ENCODE results near the gene AARS1.
"Not testable (repeated sequence)": the region's sequence is repeated elsewhere in the genome, so short reads cannot be mapped to it uniquely, and the experiment has no call there.

Gene AARS1

DNA sequence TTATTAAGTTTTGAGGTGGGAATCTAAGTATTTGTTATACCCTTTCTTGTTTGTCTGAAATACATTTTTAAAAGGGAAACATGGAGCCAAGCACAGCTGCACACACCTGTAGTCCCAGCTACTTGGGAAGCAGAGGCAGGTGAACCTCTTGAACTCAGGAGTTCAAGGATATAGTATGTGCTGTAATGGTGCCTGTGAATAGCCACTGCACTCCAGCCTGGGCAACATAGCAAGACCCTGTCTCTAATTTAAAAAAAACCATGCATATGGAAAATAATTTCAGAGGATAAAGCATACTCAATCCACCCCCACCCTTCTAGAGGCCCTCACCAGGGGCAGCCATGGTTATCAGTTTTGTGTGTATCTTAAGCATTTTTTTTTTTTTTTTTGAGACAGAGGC is 6.3 kb upstream of the AARS1 start:
- no peak overlapping the region for H3K4me3 ChIP-seq (ENCODE audit: low read length)
- TF ChIP-seq ZNF274 (IDR thresholded peaks at IDR 0.05; ENCODE audit: low read depth, low read length), result no peak

DNA sequence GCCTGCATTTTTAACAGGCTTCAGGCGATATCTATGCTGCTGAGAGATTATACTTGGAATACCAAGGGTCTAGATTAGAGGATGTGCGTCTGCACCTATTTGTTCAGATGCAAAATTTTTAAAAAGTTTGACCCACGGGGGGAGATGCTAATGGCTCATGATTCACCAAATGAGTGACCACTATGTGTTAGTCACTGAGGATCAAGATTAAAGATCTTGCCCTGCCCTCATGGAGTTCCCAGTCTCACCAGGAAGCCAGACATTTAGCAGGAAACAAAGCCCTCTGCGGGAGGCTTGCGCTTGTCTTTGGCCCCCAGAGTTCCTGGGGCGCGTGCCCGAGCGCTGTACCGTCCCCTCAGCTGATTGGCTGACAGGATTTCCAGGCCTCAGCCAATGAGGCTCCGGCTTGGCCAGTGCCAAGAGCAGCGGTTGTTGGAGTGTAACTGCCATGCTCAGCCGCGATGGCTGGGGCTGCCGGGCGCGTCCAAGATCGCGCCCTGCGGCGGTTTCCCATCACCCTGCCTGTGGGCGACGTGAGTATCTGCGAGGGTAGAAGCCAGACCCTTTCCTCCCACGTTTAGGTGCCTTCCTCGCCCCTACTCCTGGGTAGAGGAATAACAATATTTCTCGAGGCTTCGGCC is 5.2 kb upstream of the AARS1 start:
- TF ChIP-seq ZNF274 (IDR thresholded peaks at IDR 0.05; ENCODE audit: low read depth, low read length), result no peak
- no peak overlapping the region for H3K4me3 ChIP-seq (ENCODE audit: low read length)

DNA sequence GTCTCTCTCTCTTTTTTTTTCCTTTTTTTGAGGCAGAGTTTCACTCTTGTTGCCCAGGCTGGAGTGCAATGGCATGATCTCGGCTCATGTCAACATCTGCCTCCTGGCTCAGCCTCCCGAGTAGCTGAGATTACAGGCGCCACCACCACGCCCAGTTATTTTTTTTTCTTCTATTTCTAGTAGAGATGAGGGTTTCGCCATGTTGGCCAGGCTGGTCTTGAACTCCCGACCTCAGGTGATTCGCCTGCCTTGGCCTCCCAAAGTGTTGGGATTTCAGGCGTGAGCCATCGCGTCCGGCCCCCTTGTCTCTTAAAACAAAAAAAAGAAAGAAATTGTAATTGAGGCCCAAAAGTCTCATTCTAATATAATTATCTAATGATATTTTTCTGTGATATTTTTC is 2.8 kb upstream of the AARS1 start:
- not testable (repeated sequence) for H3K4me3 ChIP-seq (ENCODE audit: low read length)

GRCh38 chr16:70290949-70291519 is 1.7 kb upstream of the AARS1 start:
- no peak overlapping the region for H3K4me3 ChIP-seq (ENCODE audit: low read length)
- TF ChIP-seq ZNF274 (IDR thresholded peaks at IDR 0.05; ENCODE audit: low read depth, low read length), result no peak

- H3K4me3 ChIP-seq (ENCODE audit: low read length), result peak overlapping the region; percentile 71; the same call in 1 of the 2 replicates
Observed at GRCh38 chr16:70287304-70287971, 1.9 kb downstream of the AARS1 start.

DNA sequence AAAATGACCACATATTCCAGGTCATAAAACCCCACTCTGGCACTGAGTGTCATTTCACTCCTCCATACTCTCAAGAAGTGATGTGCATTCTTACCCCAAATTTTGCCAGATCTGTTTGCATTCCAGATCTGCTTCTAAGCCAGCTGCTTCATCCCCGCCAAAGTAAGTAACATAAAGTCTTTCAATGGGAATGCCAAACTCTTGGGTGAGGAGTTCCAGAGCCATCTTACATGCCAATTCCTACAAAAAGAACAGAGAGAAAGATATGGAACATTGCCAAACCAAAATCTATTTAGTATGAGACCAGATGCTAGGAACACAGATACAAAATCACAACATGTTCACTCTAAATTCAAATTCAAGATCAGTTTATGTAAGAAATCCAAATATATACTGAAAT is 12.9 kb downstream of the AARS1 start:
- TF ChIP-seq ZNF274 (IDR thresholded peaks at IDR 0.05; ENCODE audit: low read depth, low read length), result no peak
- no peak overlapping the region for H3K4me3 ChIP-seq (ENCODE audit: low read length)

DNA sequence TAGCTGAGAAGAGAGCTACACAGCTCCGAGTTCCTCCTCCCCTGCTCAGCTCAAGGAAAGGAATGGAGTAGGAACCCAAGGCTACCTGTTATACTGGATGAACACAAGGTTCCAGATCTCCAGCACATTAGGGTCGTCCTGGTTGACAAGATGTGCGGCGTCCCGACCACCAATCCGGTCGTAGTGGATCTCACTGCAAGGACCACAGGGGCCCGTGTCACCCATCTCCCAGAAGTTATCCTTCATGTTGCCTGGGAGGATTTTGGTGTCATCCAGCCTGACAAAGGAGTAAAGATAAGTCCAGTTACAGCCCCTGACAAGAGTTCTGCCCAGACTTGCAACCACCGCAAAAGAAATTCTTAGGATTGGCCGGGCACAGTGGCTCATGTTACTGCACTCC is 17.6 kb downstream of the AARS1 start:
- no peak overlapping the region for H3K4me3 ChIP-seq (ENCODE audit: low read length)
- TF ChIP-seq ZNF274 (IDR thresholded peaks at IDR 0.05; ENCODE audit: low read depth, low read length), result no peak

GRCh38 chr16:70270176-70270575 is 19.1 kb downstream of the AARS1 start:
- no peak for TF ChIP-seq ZNF274 (IDR thresholded peaks at IDR 0.05; ENCODE audit: low read depth, low read length)
- H3K4me3 ChIP-seq (ENCODE audit: low read length), result no peak overlapping the region

GRCh38 chr16:70269471-70269870 is 19.8 kb downstream of the AARS1 start:
- H3K4me3 ChIP-seq (ENCODE audit: low read length), result no peak overlapping the region
- TF ChIP-seq ZNF274 (IDR thresholded peaks at IDR 0.05; ENCODE audit: low read depth, low read length), result no peak

DNA sequence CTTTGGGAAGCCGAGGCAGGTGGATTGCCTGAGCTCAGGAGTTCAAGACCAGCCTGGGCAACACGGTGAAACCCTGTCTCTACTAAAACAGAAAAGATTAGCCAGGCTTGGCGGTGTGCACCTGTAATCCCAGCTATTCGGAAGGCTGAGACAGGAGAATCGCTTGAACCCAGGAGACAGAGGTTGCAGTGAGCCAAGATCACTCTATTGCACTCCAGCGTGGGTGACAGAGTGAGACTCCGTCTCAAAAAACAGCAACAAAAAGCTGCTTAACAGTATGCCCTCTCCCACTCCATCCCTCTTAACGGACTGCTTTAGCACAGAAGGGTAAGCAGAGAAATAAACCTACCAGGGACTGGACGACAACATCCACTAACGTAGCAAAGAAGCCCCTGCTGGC is 21.4 kb downstream of the AARS1 start:
- H3K4me3 ChIP-seq (ENCODE audit: low read length), result not testable (repeated sequence)

DNA sequence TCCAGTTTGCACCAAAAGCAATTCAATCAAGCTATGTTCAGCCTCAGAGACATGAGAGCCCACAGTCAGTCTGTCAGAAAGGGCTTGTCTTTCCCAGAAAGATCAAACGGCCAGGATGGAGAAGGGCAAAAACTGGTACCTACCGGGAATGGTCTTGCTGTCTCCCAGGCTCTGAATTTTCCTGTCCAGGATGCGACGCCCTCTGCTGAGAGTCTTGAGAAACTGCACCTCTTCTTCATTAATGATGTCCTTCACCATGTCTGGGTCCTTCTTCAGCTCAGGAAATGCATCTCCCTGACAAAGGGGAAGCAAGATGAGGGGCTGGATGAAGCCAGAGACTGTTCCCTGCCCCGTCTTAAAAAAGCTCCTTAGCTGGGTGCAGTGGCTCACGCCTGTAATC is 21.8 kb downstream of the AARS1 start:
- no peak overlapping the region for H3K4me3 ChIP-seq (ENCODE audit: low read length)
- no peak for TF ChIP-seq ZNF274 (IDR thresholded peaks at IDR 0.05; ENCODE audit: low read depth, low read length)

DNA sequence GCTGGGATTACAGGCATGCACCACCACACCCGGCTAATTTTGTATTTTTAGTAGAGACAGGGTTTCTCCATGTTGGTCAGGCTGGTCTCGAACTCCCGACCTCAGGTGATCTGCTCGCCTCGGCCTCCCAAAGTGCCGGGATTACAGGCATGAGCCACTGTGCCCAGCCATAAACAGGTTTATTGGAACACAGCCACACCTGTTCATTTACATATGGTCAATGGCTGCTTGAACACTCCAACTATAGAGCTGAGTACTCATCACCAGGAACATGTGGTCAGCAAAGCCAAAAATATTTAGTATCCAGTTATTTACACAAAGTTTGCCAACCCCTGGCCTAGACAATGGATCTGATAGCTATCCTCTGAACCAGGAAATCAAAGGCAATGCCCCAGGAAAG is 29.4 kb downstream of the AARS1 start:
- H3K4me3 ChIP-seq (ENCODE audit: low read length), result not testable (repeated sequence)

GRCh38 chr16:70258946-70259345 is 30.4 kb downstream of the AARS1 start:
- no peak overlapping the region for H3K4me3 ChIP-seq (ENCODE audit: low read length)
- no peak for TF ChIP-seq ZNF274 (IDR thresholded peaks at IDR 0.05; ENCODE audit: low read depth, low read length)

DNA sequence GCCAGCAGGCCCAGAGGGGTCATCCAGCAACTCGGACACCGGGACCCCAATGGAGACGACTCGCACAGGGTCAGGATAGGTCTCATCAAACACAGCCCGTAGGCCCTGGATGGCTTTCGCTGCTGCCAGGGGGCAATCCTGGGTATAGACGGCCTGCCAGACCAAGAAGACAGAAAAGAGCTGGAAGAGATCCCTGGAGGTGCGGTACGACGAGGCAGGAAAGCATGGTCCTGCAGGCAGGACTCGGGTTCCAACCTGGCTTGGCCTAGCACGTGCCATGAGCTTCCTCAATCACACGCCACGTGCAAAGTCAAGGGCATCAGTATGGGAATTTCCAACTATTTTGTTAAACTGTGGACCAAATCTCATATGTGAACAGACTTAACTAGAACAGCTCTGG is 31.2 kb downstream of the AARS1 start:
- TF ChIP-seq ZNF274 (IDR thresholded peaks at IDR 0.05; ENCODE audit: low read depth, low read length), result no peak

GRCh38 chr16:70257391-70257790 is 31.9 kb downstream of the AARS1 start:
- H3K4me3 ChIP-seq (ENCODE audit: low read length), result no peak overlapping the region

More for the DNA sequence above, 31.2 kb downstream of the AARS1 start:
- H3K4me3 ChIP-seq (ENCODE audit: low read length), result no peak overlapping the region

GRCh38 chr16:70255574-70255973 is 33.7 kb downstream of the AARS1 start:
- H3K4me3 ChIP-seq (ENCODE audit: low read length), result no peak overlapping the region
- no peak for TF ChIP-seq ZNF274 (IDR thresholded peaks at IDR 0.05; ENCODE audit: low read depth, low read length)

More at GRCh38 chr16:70257391-70257790, 31.9 kb downstream of the AARS1 start:
- TF ChIP-seq ZNF274 (IDR thresholded peaks at IDR 0.05; ENCODE audit: low read depth, low read length), result no peak

Data from GM08714 (cell line).